Vagina (tissue), 2 donors: ENCODE results near the gene TFCP2L1.

Experiments used
- POLR2A ChIP-seq, 2 donors: fragments of 450-650 bp; IDR thresholded peaks; one replicate each; pipeline ENCODE4 v1.6.1; 2017; ENCODE audit warnings: antibody characterized with exemption in 2 of 2, mild to moderate bottlenecking in 2 of 2, moderate library complexity in 2 of 2
- TF ChIP-seq, protein P1 (sequence below), 3 experiments: fragments of 450-650 bp in 2 of 3; fragments of 200-600 bp in 1 of 3; sonication (generic) in 1 of 3; IDR thresholded peaks; one replicate each; pipeline ENCODE4 v1.5.1; 2017 to 2019; ENCODE audit warnings: antibody characterized with exemption in 3 of 3, mild to moderate bottlenecking in 2 of 3, moderate library complexity in 2 of 3

DNA sequence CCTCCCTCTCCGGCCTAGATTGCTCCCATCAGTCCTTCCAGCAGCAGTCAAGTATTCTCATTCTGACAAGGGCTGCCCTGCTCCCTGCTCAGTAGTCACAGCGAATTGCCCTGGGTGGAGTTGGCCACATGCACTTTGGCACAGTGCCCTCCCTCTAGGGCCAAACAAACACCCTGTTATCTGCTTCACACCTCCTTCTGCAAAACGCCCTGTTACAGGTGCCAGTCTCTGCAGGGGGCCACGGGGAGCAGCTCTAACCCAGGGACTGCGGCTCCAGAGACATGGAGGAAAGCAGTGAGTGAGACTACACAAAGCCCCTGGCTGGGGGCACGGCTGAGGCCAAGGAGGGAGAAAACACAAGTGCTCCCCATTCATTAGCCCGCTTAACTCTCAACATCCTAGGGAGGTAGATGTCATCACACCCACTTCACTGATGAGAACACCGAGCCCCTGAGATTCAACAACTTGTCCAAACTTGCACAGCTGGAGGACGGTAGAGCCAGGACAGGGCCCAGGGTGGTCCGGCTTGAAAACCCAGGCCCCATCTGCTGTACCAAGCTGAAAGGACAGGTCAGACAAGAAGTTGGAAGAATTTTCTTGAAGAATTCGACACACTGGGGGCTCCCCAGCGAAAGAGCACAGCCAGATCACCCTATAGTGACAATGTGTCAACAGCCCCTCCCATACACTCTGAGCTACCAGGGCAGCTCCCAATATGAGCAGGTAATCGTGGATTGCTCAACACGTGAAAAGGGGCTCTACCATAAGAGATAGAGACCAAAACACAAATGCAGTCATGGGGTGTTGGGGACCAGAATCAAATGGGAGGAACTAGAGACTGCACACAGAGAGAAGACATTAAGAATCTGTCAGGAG is 8.7 kb upstream of the TFCP2L1 start:
- TF ChIP-seq, protein P1, sequence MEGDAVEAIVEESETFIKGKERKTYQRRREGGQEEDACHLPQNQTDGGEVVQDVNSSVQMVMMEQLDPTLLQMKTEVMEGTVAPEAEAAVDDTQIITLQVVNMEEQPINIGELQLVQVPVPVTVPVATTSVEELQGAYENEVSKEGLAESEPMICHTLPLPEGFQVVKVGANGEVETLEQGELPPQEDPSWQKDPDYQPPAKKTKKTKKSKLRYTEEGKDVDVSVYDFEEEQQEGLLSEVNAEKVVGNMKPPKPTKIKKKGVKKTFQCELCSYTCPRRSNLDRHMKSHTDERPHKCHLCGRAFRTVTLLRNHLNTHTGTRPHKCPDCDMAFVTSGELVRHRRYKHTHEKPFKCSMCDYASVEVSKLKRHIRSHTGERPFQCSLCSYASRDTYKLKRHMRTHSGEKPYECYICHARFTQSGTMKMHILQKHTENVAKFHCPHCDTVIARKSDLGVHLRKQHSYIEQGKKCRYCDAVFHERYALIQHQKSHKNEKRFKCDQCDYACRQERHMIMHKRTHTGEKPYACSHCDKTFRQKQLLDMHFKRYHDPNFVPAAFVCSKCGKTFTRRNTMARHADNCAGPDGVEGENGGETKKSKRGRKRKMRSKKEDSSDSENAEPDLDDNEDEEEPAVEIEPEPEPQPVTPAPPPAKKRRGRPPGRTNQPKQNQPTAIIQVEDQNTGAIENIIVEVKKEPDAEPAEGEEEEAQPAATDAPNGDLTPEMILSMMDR (IDR thresholded peaks at IDR 0.05), result no peak
- no peak for TF ChIP-seq POLR2A (IDR thresholded peaks at IDR 0.05)
